ENCODE measurements around the gene LRCH2.
A peak's percentile ranks its signal among the peaks of the same experiment; 100 is the strongest.

Gene LRCH2

GRCh38 chrX:115192244-115192700 is 41.6 kb downstream of the LRCH2 start:
- DNase-seq = no peak

GRCh38 chrX:115191490-115192243 is 42.2 kb downstream of the LRCH2 start:
- DNase-seq = no peak

GRCh38 chrX:115190636-115191489 is 43.0 kb downstream of the LRCH2 start:
- no peak for DNase-seq

- DNase-seq = no peak
Observed at GRCh38 chrX:115189646-115190635, 44.0 kb downstream of the LRCH2 start.

GRCh38 chrX:115189110-115189509 is 44.8 kb downstream of the LRCH2 start, which contains the start of gene RBMXL3:
RBMXL3 (plus strand) TSS chrX:115189410; CDS start chrX:115189442, 32 bp downstream.
- DNase-seq = no peak

- DNase-seq = no peak
Observed at GRCh38 chrX:115183980-115184379, 49.9 kb downstream of the LRCH2 start.

GRCh38 chrX:115178473-115178872 is 55.4 kb downstream of the LRCH2 start:
- no peak for DNase-seq

- DNase-seq = no peak
Observed at GRCh38 chrX:115177932-115178331, 56.0 kb downstream of the LRCH2 start.

GRCh38 chrX:115174548-115174947 is 59.3 kb downstream of the LRCH2 start:
- no peak for DNase-seq

- no peak for DNase-seq
Observed at GRCh38 chrX:115173181-115173580, 60.7 kb downstream of the LRCH2 start.

GRCh38 chrX:115147220-115147619 is 86.7 kb downstream of the LRCH2 start:
- DNase-seq = peak; percentile 2

GRCh38 chrX:115142057-115142456 is 91.8 kb downstream of the LRCH2 start:
- no peak for DNase-seq

- no peak for DNase-seq
Observed at GRCh38 chrX:115138040-115138439, 95.9 kb downstream of the LRCH2 start.

- peak; percentile 6 for DNase-seq
Observed at GRCh38 chrX:115134382-115134781, 99.5 kb downstream of the LRCH2 start.

- no peak for DNase-seq
Observed at GRCh38 chrX:115112411-115112810, 121.5 kb downstream of the LRCH2 start.

GRCh38 chrX:115098897-115099296 is 135.0 kb downstream of the LRCH2 start:
- DNase-seq = no peak

- no peak for DNase-seq
Observed at GRCh38 chrX:115093191-115093590, 140.7 kb downstream of the LRCH2 start.

- DNase-seq = no peak
Observed at GRCh38 chrX:115089419-115089818, 144.5 kb downstream of the LRCH2 start.

GRCh38 chrX:115068896-115069295 is 165.0 kb downstream of the LRCH2 start:
- no peak for DNase-seq

- no peak for DNase-seq
Observed at GRCh38 chrX:115067812-115068211, 166.1 kb downstream of the LRCH2 start.

- no peak for DNase-seq
Observed at GRCh38 chrX:115065304-115065703, 168.6 kb downstream of the LRCH2 start.

Measured in midbrain (tissue), 1 donor.